SIG-M5 treated with dmso at 0.1 percent for 504 hours (cell line): ENCODE results near the gene TFEC.
"Not testable (repeated sequence)": the region's sequence is repeated elsewhere in the genome, so short reads cannot be mapped to it uniquely, and the experiment has no call there.

Experiments
- DNase-seq: peaks from one replicate; lab custom pipeline; 2025; ENCODE audit not compliant: unreplicated experiment; lab: John Stamatoyannopoulos, UW

TFEC gene

GRCh38 chr7:115932880-115933279, 97.7 kb downstream of the TFEC start:
- no peak for DNase-seq

- DNase-seq: not testable (repeated sequence)
Measured at GRCh38 chr7:115930184-115930583, 100.4 kb downstream of the TFEC start.

DNA sequence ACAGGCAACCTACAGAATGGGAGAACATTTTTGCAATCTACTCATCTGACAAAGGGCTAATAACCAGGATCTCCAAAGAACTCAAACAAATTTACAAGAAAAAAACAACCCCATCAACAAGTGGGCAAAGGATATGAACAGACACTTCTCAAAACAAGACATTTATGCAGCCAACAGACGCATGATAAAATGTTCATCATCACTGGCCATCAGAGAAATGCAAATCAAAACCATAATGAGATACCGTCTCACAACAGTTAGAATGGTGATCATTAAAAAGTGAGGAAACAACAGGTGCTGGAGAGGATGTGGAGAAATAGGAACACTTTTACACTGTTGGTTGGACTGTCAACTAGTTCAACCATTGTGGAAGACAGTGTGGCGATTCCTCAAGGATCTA, 100.8 kb downstream of the TFEC start:
- not testable (repeated sequence) for DNase-seq

DNA sequence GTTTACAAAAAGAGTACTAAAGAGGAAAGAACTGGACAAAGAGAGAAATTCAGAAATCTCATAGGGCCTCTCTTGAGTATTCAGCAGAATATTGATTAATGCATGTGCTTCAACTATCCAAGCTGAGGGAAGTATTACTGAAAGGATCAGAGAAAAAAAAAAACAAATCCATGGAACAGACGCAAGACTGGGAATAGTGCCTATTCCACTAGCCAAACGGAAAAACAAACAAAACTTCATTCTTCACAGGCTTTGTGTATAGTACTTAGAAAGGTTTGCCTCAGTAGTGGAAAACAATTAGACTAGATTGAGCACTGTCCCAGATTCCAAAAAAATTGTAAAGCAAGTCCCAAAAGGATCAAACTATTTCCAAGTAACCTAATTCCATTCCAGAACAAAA, 106.2 kb downstream of the TFEC start:
- no peak for DNase-seq

- DNase-seq: no peak
Measured at GRCh38 chr7:115920367-115920766, 110.2 kb downstream of the TFEC start.

DNA sequence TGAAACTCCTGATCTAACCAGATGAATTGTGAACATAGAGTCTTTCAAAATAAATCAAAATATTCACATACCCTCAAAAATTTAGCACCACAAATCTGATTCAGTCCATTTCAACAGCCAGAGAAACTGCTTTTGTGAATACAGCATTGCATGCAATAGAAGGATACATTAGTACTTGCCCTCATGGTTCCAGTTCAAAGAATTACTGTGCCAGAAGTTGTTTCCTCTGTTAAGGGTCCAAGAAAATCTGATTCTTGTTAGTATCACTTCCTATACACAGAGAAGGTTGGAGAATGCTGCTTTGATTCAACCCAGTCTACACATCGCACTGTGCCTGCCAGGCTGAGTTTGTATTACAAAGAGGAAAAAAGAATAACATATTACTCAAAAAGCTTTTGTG, 115.6 kb downstream of the TFEC start:
- DNase-seq: no peak

- no peak for DNase-seq
Measured at GRCh38 chr7:115911465-115911864, 119.1 kb downstream of the TFEC start.

- DNase-seq: peak; percentile 83
Measured at GRCh38 chr7:115910541-115911164, 119.9 kb downstream of the TFEC start.

- DNase-seq: no peak
Measured at GRCh38 chr7:115906731-115907130, 123.8 kb downstream of the TFEC start.

- DNase-seq: no peak
Measured at GRCh38 chr7:115889669-115889984, 140.9 kb downstream of the TFEC start.

GRCh38 chr7:115888981-115889668, 141.4 kb downstream of the TFEC start:
- no peak for DNase-seq

- no peak for DNase-seq
Measured at GRCh38 chr7:115885550-115885949, 145.0 kb downstream of the TFEC start.
